Skeletal muscle tissue (tissue), 4 donors: ENCODE measurements around the gene GSTO1. TPM values are rescaled to one million over a fixed set of nuclear protein-coding genes. Genes with fewer than 3 reads are reported as not detected.

Experiments
- H3K27ac ChIP-seq: one replicate; pipeline ENCODE4 v1.7.0; 2013; ENCODE audit warnings: mild to moderate bottlenecking, low read depth, low read length, inconsistent platforms
- H3K27me3 ChIP-seq, 3 donors: one replicate each; pipeline ENCODE4 v1.7.0; 2013; ENCODE audit warnings: low read length in 3 of 3; ENCODE audit not compliant: control insufficient read depth in 3 of 3, insufficient read depth in 3 of 3
- H3K36me3 ChIP-seq, 3 donors: one replicate each; pipeline ENCODE4 v1.7.0; 2013; ENCODE audit warnings: low read length in 3 of 3; ENCODE audit not compliant: control insufficient read depth in 3 of 3, insufficient read depth in 3 of 3
- H3K4me1 ChIP-seq, 3 donors: one replicate each; pipeline ENCODE4 v1.7.0; 2013; ENCODE audit warnings: low read length in 3 of 3, mild to moderate bottlenecking in 3 of 3; ENCODE audit not compliant: control insufficient read depth in 3 of 3, insufficient read depth in 3 of 3
- H3K4me3 ChIP-seq, 3 donors: one replicate each; pipeline ENCODE4 v1.7.0; 2013; ENCODE audit warnings: low read length in 3 of 3
- H3K9ac ChIP-seq, 3 donors: one replicate each; pipeline ENCODE4 v1.7.0; 2013; ENCODE audit warnings: low read length in 3 of 3, mild to moderate bottlenecking in 3 of 3, moderate library complexity in 2 of 3, low read depth in 1 of 3
- H3K9me3 ChIP-seq, 3 donors: one replicate each; pipeline ENCODE4 v1.7.0; 2013; ENCODE audit warnings: low read length in 3 of 3; ENCODE audit not compliant: control insufficient read depth in 3 of 3
- total RNA-seq: library from RNA; depleted of rRNA; stranded (reverse); fragments of >200 nt; gene quantifications from one replicate; pipeline ENCODE4 v1.2.3, GENCODE V29; 2014
- donor health status: Osteomylitis.

The GSTO1 gene
- total RNA-seq, 1 donor from 2014 or later: 53.2 TPM

DNA sequence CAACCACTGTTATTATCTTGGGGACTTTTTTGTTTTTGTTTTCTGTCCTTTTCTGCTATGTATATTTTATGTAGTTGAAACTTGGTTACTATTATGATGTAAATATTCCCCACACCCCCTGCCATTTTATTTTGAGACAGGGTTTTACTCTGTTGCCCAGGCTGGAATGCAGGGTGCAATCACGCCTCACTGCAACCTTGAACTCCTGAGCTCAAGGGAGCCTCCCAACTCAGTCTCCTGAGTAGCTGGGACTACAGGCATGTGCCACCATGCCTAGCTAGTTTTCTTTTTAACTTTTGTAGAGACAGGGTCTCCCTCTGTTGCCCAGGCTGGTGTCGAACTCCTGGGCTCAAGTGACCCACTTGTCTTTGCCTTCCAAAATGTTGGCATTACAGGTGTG lies 32.2 kb downstream of the GSTO1 start:
- Histone ChIP-seq H3K27me3 (no peaks in the 10 kb centered on the region), H3K9ac (no peak overlapping the region), H3K36me3 (no peaks in the 10 kb centered on the region), H3K9me3 (no peaks in the 10 kb centered on the region), H3K4me1 (peaks cover 0 to 2% (median 0%) of the 10 kb centered on the region in 3 donors), H3K27ac (no peak overlapping the region), H3K4me3 (no peak overlapping the region)

DNA sequence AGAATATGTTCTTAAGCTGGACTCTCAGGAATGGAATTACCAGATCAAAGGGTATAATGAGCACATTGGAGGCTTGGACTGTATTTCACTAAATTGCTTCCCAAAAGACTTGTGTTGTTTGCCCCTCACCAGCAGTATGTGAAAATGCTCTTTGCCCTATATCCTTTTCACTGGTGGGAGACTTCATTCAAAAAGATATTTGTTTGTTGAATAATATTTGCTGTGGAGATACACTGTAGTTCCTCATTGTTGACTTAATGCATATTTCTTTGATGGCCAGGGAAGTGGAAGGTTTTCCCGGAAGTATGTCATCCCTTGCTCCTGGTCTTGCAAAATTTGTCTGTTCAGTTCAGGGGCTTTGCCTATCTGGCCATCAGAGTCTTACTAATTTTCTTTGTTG lies 33.7 kb downstream of the GSTO1 start:
- H3K4me3 ChIP-seq: no peak overlapping the region
- H3K27me3 ChIP-seq: no peaks in the 10 kb centered on the region
- H3K9ac ChIP-seq: no peak overlapping the region
- H3K9me3 ChIP-seq: no peaks in the 10 kb centered on the region
- no peak overlapping the region for H3K27ac ChIP-seq
- peaks cover 0 to 2% (median 0%) of the 10 kb centered on the region in 3 donors for H3K4me1 ChIP-seq
- no peaks in the 10 kb centered on the region for H3K36me3 ChIP-seq

DNA sequence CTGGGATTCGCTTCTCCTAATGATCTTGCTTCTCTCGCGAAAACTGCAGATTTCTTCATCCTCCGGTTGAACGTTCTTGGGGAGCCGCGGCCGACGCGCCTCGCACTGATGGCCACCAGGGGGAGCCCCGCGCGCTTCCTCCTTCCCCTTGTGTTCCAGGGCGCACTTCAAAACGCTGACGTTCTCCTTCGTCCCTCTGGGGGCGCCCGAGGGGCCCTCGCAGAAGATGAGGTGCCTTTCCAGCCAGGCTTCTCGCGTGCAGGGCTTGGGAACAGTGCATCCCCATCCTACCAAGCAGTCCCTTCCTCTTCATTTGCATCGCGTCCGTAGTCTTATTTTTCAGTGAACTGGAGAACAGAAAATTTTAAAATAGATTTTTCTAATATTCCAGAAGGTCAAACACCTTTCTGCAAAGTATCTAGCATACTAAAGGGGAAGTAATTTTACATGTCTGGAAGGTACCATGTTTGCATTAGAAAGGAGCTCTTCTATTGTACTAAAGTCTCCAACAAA lies 36.8 kb downstream of the GSTO1 start:
- Histone ChIP-seq H3K27ac (no peak overlapping the region), H3K4me1 (peaks cover 0 to 2% (median 0%) of the 10 kb centered on the region in 3 donors), H3K9ac (no peak overlapping the region), H3K36me3 (no peaks in the 10 kb centered on the region), H3K4me3 (no peak overlapping the region), H3K9me3 (no peaks in the 10 kb centered on the region), H3K27me3 (no peaks in the 10 kb centered on the region)

DNA sequence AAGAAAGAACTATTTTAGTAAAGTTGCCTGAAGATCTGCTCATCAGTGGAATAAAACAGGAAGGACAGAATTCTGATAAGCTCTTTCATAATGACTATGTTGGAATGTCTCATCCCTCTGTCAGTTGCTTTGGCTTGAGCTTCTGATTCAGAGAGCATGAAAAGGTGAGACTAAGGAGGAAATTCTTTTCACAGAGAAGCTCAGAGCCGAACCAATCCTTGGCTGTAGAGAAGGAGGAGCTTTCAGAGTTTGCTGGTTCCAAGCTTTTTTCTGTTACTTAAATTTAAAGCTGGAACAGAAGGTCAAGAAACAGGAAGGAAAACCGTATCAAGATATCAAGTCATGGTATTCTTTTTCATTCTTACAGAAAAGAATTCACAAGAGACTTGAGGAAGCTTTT lies 38.3 kb downstream of the GSTO1 start:
- Histone ChIP-seq H3K9me3 (no peaks in the 10 kb centered on the region), H3K4me1 (peaks cover 0 to 2% (median 0%) of the 10 kb centered on the region in 3 donors), H3K27ac (no peak overlapping the region), H3K36me3 (no peaks in the 10 kb centered on the region), H3K27me3 (no peaks in the 10 kb centered on the region), H3K4me3 (no peak overlapping the region), H3K9ac (no peak overlapping the region)

DNA sequence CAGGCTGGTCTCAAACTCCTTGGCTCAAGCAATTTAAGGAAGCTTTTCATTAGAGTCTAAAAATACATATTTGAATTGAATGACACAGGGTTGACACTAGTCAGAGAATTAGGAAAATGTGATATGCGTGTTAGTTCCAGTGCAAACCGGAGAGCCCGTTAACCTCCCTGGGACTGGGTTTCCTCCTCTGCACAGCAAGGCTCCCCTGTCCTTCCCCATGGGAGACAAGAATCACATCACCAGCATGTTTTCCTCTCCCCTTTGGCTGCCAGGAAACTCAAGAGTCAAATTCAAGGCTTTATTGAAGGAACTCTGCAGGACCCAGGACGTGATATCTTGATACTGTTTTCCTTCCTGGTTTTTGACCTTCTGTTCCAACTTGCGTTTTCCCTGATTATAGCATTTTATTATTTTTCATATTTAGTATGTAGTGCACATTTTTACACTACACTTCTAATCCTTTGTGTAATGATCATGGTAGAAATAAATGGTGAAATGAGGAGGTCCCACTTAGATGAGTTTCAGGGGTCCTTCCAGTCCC lies 39.2 kb downstream of the GSTO1 start:
- H3K4me3 ChIP-seq: no peak overlapping the region
- H3K4me1 ChIP-seq: peaks cover 0 to 2% (median 0%) of the 10 kb centered on the region in 3 donors
- no peaks in the 10 kb centered on the region for H3K36me3 ChIP-seq
- H3K9me3 ChIP-seq: no peaks in the 10 kb centered on the region
- no peaks in the 10 kb centered on the region for H3K27me3 ChIP-seq
- no peak overlapping the region for H3K27ac ChIP-seq
- H3K9ac ChIP-seq: no peak overlapping the region

DNA sequence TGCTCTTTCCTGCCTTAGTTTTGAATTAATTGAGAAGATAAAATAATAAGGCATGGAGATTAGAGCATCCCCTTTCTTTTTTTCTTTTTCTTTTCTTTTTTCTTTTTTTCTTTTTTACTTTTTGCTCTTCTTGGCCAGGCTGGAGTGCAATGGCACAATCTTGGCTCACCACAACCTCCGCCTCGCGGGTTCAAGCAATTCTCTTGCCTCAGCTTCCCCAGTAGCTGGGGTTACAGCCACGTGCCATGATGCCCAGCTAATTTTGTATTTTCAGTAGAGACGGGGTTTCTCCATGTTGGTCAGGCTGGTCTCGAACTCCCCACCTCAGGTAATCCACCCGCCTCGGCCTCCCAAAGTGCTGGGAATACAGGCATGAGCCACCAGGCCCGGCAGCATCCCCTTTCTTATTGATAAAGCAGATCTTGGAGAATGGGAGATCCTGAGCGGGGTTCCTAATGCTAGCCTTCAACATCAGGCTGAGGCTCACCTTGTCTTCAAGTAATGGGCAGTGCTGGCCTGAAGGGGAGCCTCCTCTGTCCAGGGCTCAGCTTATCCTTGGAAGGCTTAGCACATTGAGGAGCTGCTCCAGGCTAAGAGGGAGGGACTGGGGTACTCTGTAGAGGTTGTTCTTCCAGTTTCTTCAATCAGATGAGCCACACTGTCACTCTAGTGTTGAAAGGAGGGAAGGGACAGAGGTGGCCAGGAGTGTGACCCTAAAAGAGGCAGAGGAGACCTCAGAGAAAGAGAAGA lies 42.2 kb downstream of the GSTO1 start:
- no peak overlapping the region for H3K27ac ChIP-seq
- no peak overlapping the region for H3K9ac ChIP-seq
- no peaks in the 10 kb centered on the region for H3K9me3 ChIP-seq
- no peaks in the 10 kb centered on the region for H3K36me3 ChIP-seq
- peaks cover 13 to 19% (median 17%) of the 10 kb centered on the region in 3 donors for H3K4me1 ChIP-seq
- no peaks in the 10 kb centered on the region for H3K27me3 ChIP-seq
- no peak overlapping the region for H3K4me3 ChIP-seq

DNA sequence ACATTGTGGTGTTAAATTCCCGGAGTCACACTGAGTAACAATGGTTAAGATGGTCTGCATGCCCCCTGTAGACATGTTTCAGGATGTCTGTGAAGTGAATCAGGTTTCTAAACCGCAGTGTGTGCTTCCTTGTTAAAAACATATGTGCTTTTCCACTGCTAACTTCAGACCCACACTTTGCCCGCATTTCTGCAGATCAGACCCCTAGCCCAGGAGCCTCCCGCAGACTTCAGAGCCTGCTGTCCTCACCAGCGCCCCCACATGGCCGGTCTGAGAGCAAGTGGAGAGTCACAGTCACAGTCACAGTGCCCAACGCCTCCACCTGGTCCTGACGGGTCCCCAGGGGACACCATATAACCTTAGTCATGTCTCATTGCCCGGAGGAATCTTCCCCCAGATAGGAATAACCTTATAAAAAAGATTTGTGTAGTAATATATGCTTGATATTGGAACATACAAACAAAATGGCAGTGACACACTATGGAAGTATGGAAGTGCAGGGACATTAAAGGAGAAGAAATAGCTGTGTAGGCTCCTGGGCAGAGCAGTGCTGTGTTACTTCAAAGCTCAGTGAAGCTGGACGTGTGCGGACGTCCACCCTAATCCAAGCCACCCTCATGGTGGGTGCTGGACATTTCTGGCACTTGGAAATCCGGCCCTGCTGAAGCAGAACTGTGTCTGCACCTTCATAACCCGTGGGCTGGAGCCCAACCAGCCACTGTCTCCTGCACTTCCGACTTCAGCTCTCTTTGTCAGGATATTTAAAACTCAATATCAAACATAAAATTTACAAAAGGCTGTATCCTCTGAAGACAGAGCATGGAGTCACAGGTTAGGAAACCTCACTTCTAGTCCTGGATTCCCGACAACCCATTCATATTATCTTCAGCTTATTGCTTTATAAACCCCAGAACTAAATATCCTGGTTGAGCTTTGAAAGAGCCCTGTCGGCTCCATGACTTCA lies 43.3 kb downstream of the GSTO1 start:
- no peaks in the 10 kb centered on the region for H3K27me3 ChIP-seq
- no peaks in the 10 kb centered on the region for H3K36me3 ChIP-seq
- peaks cover 13 to 19% (median 17%) of the 10 kb centered on the region in 3 donors for H3K4me1 ChIP-seq
- H3K4me3 ChIP-seq: no peak overlapping the region
- H3K9me3 ChIP-seq: no peaks in the 10 kb centered on the region
- no peak overlapping the region for H3K9ac ChIP-seq
- H3K27ac ChIP-seq: no peak overlapping the region

DNA sequence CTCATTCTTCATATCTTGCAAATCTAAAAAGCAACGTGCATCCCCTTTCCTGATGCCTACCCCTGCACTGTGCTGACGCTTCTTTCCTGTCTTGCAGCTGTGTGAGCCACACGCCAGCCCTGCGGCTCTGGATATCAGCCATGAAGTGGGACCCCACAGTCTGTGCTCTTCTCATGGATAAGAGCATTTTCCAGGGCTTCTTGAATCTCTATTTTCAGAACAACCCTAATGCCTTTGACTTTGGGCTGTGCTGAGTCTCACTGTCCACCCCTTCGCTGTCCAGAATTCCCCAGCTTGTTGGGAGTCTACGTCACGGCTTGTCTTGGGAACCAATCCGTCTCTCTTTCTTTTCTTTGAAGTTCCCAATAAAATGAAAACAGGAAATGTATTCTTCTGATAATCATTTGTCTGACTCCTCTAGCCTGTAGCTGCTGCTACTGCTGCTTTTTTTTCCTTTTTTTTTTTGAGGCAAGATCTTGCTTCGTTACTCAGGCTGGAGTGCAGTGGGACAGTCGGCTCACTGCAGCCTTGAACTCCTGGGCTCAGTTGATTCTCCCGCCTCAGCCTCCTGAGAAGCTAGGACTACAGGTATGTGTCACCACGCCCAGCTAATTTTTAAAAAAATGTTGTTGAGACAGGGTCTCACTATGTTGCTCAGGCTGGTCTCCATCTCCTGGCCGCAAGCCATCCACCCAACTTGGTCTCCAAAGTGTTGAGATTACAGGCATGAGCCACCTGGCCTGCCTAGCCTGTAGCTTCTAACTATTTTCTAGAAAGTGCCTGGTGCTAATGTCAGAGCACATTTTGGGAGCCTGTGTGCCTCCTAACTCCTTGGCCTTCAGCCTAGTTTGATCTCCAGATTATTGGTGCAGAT lies 44.6 kb downstream of the GSTO1 start:
- H3K36me3 ChIP-seq: no peaks in the 10 kb centered on the region
- peak overlapping the region in 1 of 3 donors; percentile 0 for H3K9ac ChIP-seq
- no peak overlapping the region for H3K27ac ChIP-seq
- H3K27me3 ChIP-seq: no peaks in the 10 kb centered on the region
- H3K4me1 ChIP-seq: peaks cover 13 to 26% (median 24%) of the 10 kb centered on the region in 3 donors
- no peaks in the 10 kb centered on the region for H3K9me3 ChIP-seq
- no peak overlapping the region for H3K4me3 ChIP-seq

DNA sequence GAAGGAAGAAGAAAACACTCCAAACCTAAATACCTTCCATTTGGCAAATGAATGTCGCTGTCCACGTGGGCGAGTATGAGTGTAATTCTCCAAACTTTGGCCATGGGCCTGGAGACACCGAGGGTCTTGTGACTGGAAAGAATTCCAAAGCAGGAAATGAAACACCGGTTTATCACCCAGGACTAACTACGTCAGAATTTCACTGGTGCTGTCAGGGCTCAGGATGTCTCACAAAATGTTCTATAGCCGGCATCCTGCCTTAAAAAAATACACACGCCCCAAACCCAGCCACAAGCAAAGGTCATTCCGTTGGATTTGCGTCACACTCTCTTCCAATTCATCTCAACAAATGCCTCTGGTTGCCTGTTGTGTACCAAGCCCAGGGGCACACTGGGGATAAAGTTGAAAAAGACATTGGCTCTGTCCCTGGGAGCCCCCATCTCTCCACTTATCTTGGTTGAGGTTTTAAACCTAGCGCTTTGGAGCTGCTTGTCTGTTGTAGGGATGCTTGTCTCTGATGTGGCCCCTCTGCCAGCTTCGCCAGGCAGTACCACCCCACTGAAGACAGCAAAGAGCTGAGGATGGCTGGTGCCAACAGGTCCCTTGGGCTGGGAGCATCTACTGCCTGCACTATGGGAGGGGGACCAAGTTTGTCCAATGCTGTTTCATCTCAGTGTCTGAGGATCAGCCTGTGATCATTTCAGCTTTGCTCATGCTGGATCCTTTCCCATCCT lies 45.5 kb downstream of the GSTO1 start:
- no peaks in the 10 kb centered on the region for H3K36me3 ChIP-seq
- peaks cover 22 to 35% (median 33%) of the 10 kb centered on the region in 3 donors for H3K4me1 ChIP-seq
- peak overlapping the region; percentile 1 to 58 (median 48) for H3K4me3 ChIP-seq
- no peaks in the 10 kb centered on the region for H3K9me3 ChIP-seq
- H3K27ac ChIP-seq: peak overlapping the region; percentile 85
- H3K27me3 ChIP-seq: no peaks in the 10 kb centered on the region
- H3K9ac ChIP-seq: peak overlapping the region in 2 of 3 donors; percentile 63 to 68
